ENCODE data around the gene PRKN. TPM values are rescaled to one million over a fixed set of nuclear protein-coding genes. Genes with fewer than 3 reads are reported as not detected.

PRKN gene
- total RNA-seq, 2 donors from 2014 or later: 3.3 to 4.8 TPM

- TF ChIP-seq CTCF (conservative IDR thresholded peaks at IDR 0.05): no peak
- Histone ChIP-seq H3K9me3 (ENCODE audit: control insufficient read depth, low read length) (no peaks in the 10 kb centered on the region), H3K27ac (ENCODE audit: low read depth, low read length) (no peak overlapping the region), H3K9ac (ENCODE audit: extremely low read depth, low read length, poor library complexity, severe bottlenecking) (no peak overlapping the region), H3K4me1 (ENCODE audit: control insufficient read depth, insufficient read depth, low read length) (no peaks in the 10 kb centered on the region), H3K36me3 (ENCODE audit: control insufficient read depth, insufficient read depth, low read length) (no peaks in the 10 kb centered on the region), H3K27me3 (ENCODE audit: control insufficient read depth, insufficient read depth, low read length, poor library complexity, severe bottlenecking) (no peaks in the 10 kb centered on the region), H3K4me3 (ENCODE audit: low read length) (no peak overlapping the region)
- Mint-ChIP-seq H3K27ac (no peak overlapping the region), H3K4me1 (no peaks in the 10 kb centered on the region), H3K27me3 (ENCODE audit: insufficient read depth) (no peaks in the 10 kb centered on the region), H3K36me3 (ENCODE audit: low read depth) (no peaks in the 10 kb centered on the region), H3K9me3 (no peaks in the 10 kb centered on the region), H3K4me3 (no peak overlapping the region)
- 90 to 94% methylated on average over 2 to 4 of the region's 4 CpGs for WGBS, 2 experiments (ENCODE audit: insufficient coverage in 1 of 2, insufficient read length in 1 of 2)
- no peak for DNase-seq
Measured at GRCh38 chr6:162154001-162154400, 573.6 kb downstream of the PRKN start.

- H3K36me3 Mint-ChIP-seq (ENCODE audit: low read depth): no peaks in the 10 kb centered on the region
- Histone ChIP-seq H3K36me3 (ENCODE audit: control insufficient read depth, insufficient read depth, low read length) (no peaks in the 10 kb centered on the region), H3K9ac (ENCODE audit: extremely low read depth, low read length, poor library complexity, severe bottlenecking) (no peak overlapping the region), H3K9me3 (ENCODE audit: control insufficient read depth, low read length) (no peaks in the 10 kb centered on the region), H3K4me3 (ENCODE audit: low read length) (no peak overlapping the region), H3K27me3 (ENCODE audit: control insufficient read depth, insufficient read depth, low read length, poor library complexity, severe bottlenecking) (no peaks in the 10 kb centered on the region), H3K4me1 (ENCODE audit: control insufficient read depth, insufficient read depth, low read length) (no peaks in the 10 kb centered on the region), H3K27ac (ENCODE audit: low read depth, low read length) (no peak overlapping the region)
- H3K4me3 Mint-ChIP-seq: no peak overlapping the region
- no peak for TF ChIP-seq CTCF (conservative IDR thresholded peaks at IDR 0.05)
- no peaks in the 10 kb centered on the region for H3K4me1 Mint-ChIP-seq
- 74 to 94% methylated on average over 3 to 7 of the region's 7 CpGs for WGBS, 2 experiments (ENCODE audit: insufficient coverage in 1 of 2, insufficient read length in 1 of 2)
- no peak for DNase-seq
- no peaks in the 10 kb centered on the region for H3K9me3 Mint-ChIP-seq
- no peaks in the 10 kb centered on the region for H3K27me3 Mint-ChIP-seq (ENCODE audit: insufficient read depth)
- no peak overlapping the region for H3K27ac Mint-ChIP-seq
Measured at GRCh38 chr6:162153120-162153519, 574.4 kb downstream of the PRKN start.

- Mint-ChIP-seq H3K36me3 (ENCODE audit: low read depth) (no peaks in the 10 kb centered on the region), H3K9me3 (no peaks in the 10 kb centered on the region), H3K4me3 (no peak overlapping the region), H3K27me3 (ENCODE audit: insufficient read depth) (no peaks in the 10 kb centered on the region), H3K4me1 (no peaks in the 10 kb centered on the region), H3K27ac (no peak overlapping the region)
- H3K27ac ChIP-seq (ENCODE audit: low read depth, low read length): no peak overlapping the region
- H3K36me3 ChIP-seq (ENCODE audit: control insufficient read depth, insufficient read depth, low read length): no peaks in the 10 kb centered on the region
- H3K4me1 ChIP-seq (ENCODE audit: control insufficient read depth, insufficient read depth, low read length): no peaks in the 10 kb centered on the region
- DNase-seq: no peak
- no peaks in the 10 kb centered on the region for H3K27me3 ChIP-seq (ENCODE audit: control insufficient read depth, insufficient read depth, low read length, poor library complexity, severe bottlenecking)
- H3K4me3 ChIP-seq (ENCODE audit: low read length): no peak overlapping the region
- no peak for TF ChIP-seq CTCF (conservative IDR thresholded peaks at IDR 0.05)
- H3K9me3 ChIP-seq (ENCODE audit: control insufficient read depth, low read length): no peaks in the 10 kb centered on the region
- no peak overlapping the region for H3K9ac ChIP-seq (ENCODE audit: extremely low read depth, low read length, poor library complexity, severe bottlenecking)
- 91 to 94% methylated on average over 3 to 5 of the region's 6 CpGs for WGBS, 2 experiments (ENCODE audit: insufficient coverage in 1 of 2, insufficient read length in 1 of 2)
Measured at GRCh38 chr6:162151021-162151665, 576.4 kb downstream of the PRKN start.

Measured in endodermal cell (in vitro differentiated cells).